Liver (tissue), 3 donors: ENCODE measurements around the gene FILIP1.

Source experiments
- CTCF ChIP-seq: fragments of 150-350 bp; IDR thresholded peaks from 2 replicates; pipeline ENCODE4 v1.5.1; 2017; ENCODE audit warnings: improper control_type of control experiment, low read depth, low read length; ENCODE audit not compliant: missing input control
- EGR1 ChIP-seq, 2 donors: IDR thresholded peaks; 2 replicates each; pipeline ENCODE4 v1.6.1; 2016 to 2018; ENCODE audit warnings: antibody characterized with exemption in 2 of 2, low read depth in 2 of 2
- FOXA1 ChIP-seq: IDR thresholded peaks from 2 replicates; pipeline ENCODE4 v1.6.1; 2016; ENCODE audit warnings: antibody characterized with exemption
- HNF4G ChIP-seq: IDR thresholded peaks from 2 replicates; pipeline ENCODE4 v1.6.1; 2016; ENCODE audit warnings: antibody characterized with exemption
- JUND ChIP-seq, 2 donors: IDR thresholded peaks; 2 replicates each; pipeline ENCODE4 v1.6.1; 2016; ENCODE audit warnings: antibody characterized with exemption in 2 of 2
- RAD21 ChIP-seq, 2 donors: IDR thresholded peaks; 2 replicates each; pipeline ENCODE4 v1.6.1; 2016; ENCODE audit warnings: antibody characterized with exemption in 2 of 2, mild to moderate bottlenecking in 2 of 2
- REST ChIP-seq: IDR thresholded peaks from 2 replicates; pipeline ENCODE4 v1.6.1; 2016; ENCODE audit warnings: antibody characterized with exemption, mild to moderate bottlenecking
- TAF1 ChIP-seq: conservative IDR thresholded peaks from 2 replicates; pipeline ENCODE4 v1.6.1; 2016; ENCODE audit warnings: antibody characterized with exemption, mild to moderate bottlenecking
- YY1 ChIP-seq: IDR thresholded peaks from 2 replicates; pipeline ENCODE4 v1.6.1; 2016; ENCODE audit warnings: antibody characterized with exemption, mild to moderate bottlenecking
- ZBTB33 ChIP-seq: IDR thresholded peaks from 2 replicates; pipeline ENCODE4 v1.6.1; 2016; ENCODE audit warnings: antibody characterized with exemption
- donor health status: healthy.
- donor health status: healthy.

- TF ChIP-seq CTCF = no peak
- no peak for TF ChIP-seq EGR1 (IDR thresholded peaks at IDR 0.05; ENCODE audit: low read depth in 2 of 2)
- TF ChIP-seq FOXA1 = no peak
- no peak for TF ChIP-seq JUND (IDR thresholded peaks at IDR 0.05)
- TF ChIP-seq HNF4G = no peak
- TF ChIP-seq YY1 = no peak
- TF ChIP-seq RAD21 (IDR thresholded peaks at IDR 0.05) = no peak
- TF ChIP-seq TAF1 = no peak
- TF ChIP-seq REST = no peak
- no peak for TF ChIP-seq ZBTB33
Measured at GRCh38 chr6:75317503-75318206, 175.9 kb downstream of the FILIP1 start.
